DOHH2 (cell line): Measurements from ENCODE around the gene HOXA13.

ENCODE experiments used
- H3F3A ChIP-seq: fragments of 200-600 bp; sonication (generic), shearing (Covaris generic); 2 replicates; pipeline ENCODE4 v1.6.0; 2016; ENCODE audit warnings: antibody characterized with exemption, mild to moderate bottlenecking; ENCODE audit not compliant: control insufficient read depth, insufficient read depth
- H3K27ac ChIP-seq: fragments of 200-600 bp; sonication (generic); 2 replicates; pipeline ENCODE4 v1.5.1; 2014; ENCODE audit warnings: low read depth, mild to moderate bottlenecking, low read length, moderate library complexity
- H3K27me3 ChIP-seq: fragments of 200-600 bp; sonication (generic); 2 replicates; pipeline ENCODE4 v1.6.1; 2014; ENCODE audit warnings: mild to moderate bottlenecking, low read length, mixed read lengths; ENCODE audit not compliant: control insufficient read depth
- H3K36me3 ChIP-seq: fragments of 200-600 bp; sonication (generic); 2 replicates; pipeline ENCODE4 v1.6.1; 2014; ENCODE audit warnings: mild to moderate bottlenecking, low read length, moderate library complexity, mixed read lengths; ENCODE audit not compliant: control insufficient read depth
- H3K4me1 ChIP-seq: fragments of 200-600 bp; sonication (generic); 2 replicates; pipeline ENCODE4 v1.6.1; 2014; ENCODE audit warnings: mild to moderate bottlenecking, low read length, mixed read lengths; ENCODE audit not compliant: control insufficient read depth
- H3K4me2 ChIP-seq: fragments of 200-600 bp; sonication (generic); 2 replicates; pipeline ENCODE4 v1.6.0; 2014; ENCODE audit warnings: mild to moderate bottlenecking, low read length, moderate library complexity
- H3K4me3 ChIP-seq: fragments of 200-600 bp; sonication (generic); 2 replicates; pipeline ENCODE4 v1.5.1; 2014; ENCODE audit warnings: mild to moderate bottlenecking, low read length, mixed read lengths
- H3K79me2 ChIP-seq: fragments of 200-600 bp; sonication (generic); 2 replicates; pipeline ENCODE4 v1.6.1; 2014; ENCODE audit warnings: mild to moderate bottlenecking, low read length, mixed read lengths; ENCODE audit not compliant: control insufficient read depth
- H3K9me2 ChIP-seq: fragments of 200-600 bp; sonication (generic); replicated peaks from 2 replicates; pipeline ENCODE4 v1.6.1; 2014; ENCODE audit warnings: mild to moderate bottlenecking, low read length, mixed read lengths; ENCODE audit not compliant: control insufficient read depth
- H3K9me3 ChIP-seq: fragments of 200-600 bp; sonication (generic); 2 replicates; pipeline ENCODE4 v1.6.1; 2014; ENCODE audit warnings: antibody characterized with exemption, low read length, mixed read lengths; ENCODE audit not compliant: control insufficient read depth, insufficient read depth
- H4K20me1 ChIP-seq: fragments of 200-600 bp; sonication (generic); 2 replicates; pipeline ENCODE4 v1.6.0; 2014; ENCODE audit warnings: low read depth, mild to moderate bottlenecking, antibody characterized with exemption, low read length, moderate library complexity; ENCODE audit not compliant: control insufficient read depth, insufficient read depth
- EZH2phosphoT487 ChIP-seq: fragments of 200-600 bp; sonication (generic); IDR thresholded peaks from 2 replicates; pipeline ENCODE4 v1.6.1; 2017; ENCODE audit warnings: borderline replicate concordance, mild to moderate bottlenecking, antibody characterized with exemption, low read length, moderate library complexity, mixed read lengths
- TF ChIP-seq, protein P1 (sequence below): fragments of 200-600 bp; sonication (generic); IDR thresholded peaks from one replicate; pipeline ENCODE4 v1.5.1; 2014; ENCODE audit warnings: antibody characterized with exemption, mild to moderate bottlenecking, low read depth, low read length; ENCODE audit not compliant: poor library complexity, severe bottlenecking

Gene HOXA13

DNA sequence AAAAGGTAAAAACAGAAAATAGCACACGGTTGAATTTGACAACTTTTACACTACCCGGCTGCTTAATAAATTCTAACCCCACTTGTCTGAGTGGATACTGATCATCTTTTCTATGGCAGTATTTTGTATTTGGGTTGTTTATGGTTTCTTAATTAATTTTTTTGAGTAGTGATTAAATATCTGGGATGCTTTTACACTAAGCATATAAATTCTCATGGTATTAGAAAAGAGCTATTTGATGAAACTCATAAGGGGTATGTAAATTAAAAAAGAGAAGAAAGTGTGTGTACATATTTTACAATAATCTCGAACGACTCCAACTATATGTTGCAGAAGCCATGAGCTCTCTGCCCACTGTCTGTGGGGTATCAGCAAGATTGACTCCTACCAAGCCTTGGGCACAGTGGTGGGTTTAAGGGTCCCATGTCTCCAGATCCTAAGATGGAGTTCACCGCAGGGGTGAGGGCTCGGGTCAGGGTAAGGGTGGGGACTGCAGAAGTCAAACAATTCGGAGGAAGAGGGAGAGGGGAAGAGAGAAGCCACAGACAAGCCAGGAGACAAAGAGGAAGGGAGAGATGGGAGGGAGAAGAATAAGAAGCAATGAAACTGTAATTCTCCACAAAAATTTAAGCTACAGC, 7.6 kb upstream of the HOXA13 start:
- Histone ChIP-seq H3K9me2 (no peaks in the 10 kb centered on the region), H3K9me3 (no peaks in the 10 kb centered on the region), H3K27me3 (peaks cover 91% of the 10 kb centered on the region), H3K4me1 (peaks cover 5% of the 10 kb centered on the region), H3K79me2 (no peaks in the 10 kb centered on the region), H3K4me3 (no peak overlapping the region), H3F3A (no peaks in the 10 kb centered on the region), H3K36me3 (no peaks in the 10 kb centered on the region), H3K4me2 (no peak overlapping the region), H3K27ac (no peak overlapping the region), H4K20me1 (peaks cover 5% of the 10 kb centered on the region; the same call in 1 of the 2 replicates)
- TF ChIP-seq, protein P1, sequence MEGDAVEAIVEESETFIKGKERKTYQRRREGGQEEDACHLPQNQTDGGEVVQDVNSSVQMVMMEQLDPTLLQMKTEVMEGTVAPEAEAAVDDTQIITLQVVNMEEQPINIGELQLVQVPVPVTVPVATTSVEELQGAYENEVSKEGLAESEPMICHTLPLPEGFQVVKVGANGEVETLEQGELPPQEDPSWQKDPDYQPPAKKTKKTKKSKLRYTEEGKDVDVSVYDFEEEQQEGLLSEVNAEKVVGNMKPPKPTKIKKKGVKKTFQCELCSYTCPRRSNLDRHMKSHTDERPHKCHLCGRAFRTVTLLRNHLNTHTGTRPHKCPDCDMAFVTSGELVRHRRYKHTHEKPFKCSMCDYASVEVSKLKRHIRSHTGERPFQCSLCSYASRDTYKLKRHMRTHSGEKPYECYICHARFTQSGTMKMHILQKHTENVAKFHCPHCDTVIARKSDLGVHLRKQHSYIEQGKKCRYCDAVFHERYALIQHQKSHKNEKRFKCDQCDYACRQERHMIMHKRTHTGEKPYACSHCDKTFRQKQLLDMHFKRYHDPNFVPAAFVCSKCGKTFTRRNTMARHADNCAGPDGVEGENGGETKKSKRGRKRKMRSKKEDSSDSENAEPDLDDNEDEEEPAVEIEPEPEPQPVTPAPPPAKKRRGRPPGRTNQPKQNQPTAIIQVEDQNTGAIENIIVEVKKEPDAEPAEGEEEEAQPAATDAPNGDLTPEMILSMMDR: no peak
- 0 out of 2 replicates have a peak, but pooled peaks have one; percentile 14 for TF ChIP-seq EZH2phosphoT487

DNA sequence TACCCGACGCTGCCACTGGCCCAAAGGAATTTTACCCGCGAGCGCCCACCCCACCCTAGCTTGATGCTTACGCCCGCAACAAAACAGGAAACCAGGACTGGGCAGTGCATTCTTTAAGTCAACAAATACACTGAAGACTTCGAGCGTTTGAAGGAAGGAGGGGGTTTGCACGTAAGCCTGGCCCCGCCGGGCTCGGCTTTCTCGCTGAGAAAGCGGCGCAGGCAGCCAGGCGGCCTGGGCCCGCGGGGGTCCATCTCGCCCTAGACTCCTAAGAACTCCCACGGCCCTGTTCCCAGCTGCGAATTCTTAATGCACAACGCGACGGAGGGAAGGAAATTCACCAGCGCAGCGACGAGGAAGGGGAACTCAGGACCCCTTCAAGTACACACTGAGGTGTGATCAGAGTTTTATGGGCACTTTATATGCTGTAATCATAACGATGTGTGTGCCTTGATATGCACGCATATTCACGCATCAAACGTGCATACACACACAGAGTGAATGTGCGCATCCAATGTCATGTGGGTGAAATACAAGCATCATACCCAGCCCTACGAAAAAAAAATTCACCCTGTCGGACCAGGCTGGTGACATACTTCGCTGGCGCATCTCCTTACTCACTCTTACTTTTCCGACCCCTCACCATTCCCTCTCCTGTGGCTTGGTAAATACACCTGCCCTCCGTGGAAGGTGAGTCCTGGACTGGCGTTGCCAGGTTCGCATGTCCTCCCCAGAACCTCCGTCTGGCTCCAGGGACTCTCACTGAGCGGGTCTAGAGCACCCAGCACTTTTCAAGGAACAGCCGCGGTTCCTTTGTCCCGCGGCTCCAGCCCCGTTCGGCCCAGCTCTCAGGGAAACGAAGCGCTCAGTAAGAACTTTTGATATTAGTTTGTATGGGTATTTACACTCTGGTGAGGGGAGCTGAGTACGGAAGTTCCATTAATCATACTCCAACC, 5.7 kb upstream of the HOXA13 start:
- Histone ChIP-seq H3K4me2 (no peak overlapping the region), H3K36me3 (no peaks in the 10 kb centered on the region), H3K27me3 (peaks cover 91% of the 10 kb centered on the region), H3F3A (no peaks in the 10 kb centered on the region), H3K79me2 (no peaks in the 10 kb centered on the region), H3K9me2 (no peaks in the 10 kb centered on the region), H3K4me3 (no peak overlapping the region), H3K27ac (no peak overlapping the region), H3K4me1 (peaks cover 13% of the 10 kb centered on the region), H3K9me3 (no peaks in the 10 kb centered on the region), H4K20me1 (peaks cover 2% of the 10 kb centered on the region; the same call in 1 of the 2 replicates)
- 0 out of 2 replicates have a peak, but pooled peaks have one; percentile 50 for TF ChIP-seq EZH2phosphoT487
- TF ChIP-seq, protein P1: no peak

DNA sequence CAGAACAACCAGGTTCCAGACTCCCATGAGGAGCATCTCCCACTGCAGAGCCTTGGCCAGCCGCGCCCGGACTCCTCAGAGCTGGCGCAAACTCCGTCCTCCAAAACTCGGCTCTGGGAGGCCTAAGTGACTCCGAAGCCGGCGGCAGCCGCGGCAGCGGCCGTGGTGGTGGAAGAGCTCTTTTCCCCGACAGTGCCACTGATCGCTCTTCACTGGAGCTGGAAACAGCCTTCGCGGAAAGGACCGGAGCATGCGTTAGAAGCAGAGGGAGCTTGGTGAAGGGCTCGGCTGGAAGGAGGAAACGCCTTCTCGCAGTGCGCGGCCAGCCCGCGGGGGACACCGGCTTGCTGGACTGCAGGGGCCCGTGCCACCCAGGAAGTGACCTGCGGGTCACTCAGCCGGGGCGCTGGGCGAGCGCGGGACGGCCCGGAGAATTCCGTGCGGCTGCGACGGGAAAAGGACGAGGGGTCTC, 5.0 kb upstream of the HOXA13 start:
- Histone ChIP-seq H3F3A (no peaks in the 10 kb centered on the region), H3K4me3 (no peak overlapping the region), H3K9me2 (no peaks in the 10 kb centered on the region), H4K20me1 (peaks cover 4% of the 10 kb centered on the region; the same call in 1 of the 2 replicates), H3K36me3 (no peaks in the 10 kb centered on the region), H3K4me1 (peaks cover 15% of the 10 kb centered on the region), H3K27ac (no peak overlapping the region), H3K4me2 (no peak overlapping the region), H3K79me2 (no peaks in the 10 kb centered on the region), H3K9me3 (no peaks in the 10 kb centered on the region), H3K27me3 (peaks cover 91% of the 10 kb centered on the region)
- no peak for TF ChIP-seq EZH2phosphoT487
- TF ChIP-seq, protein P1: no peak
